ENCODE measurements around the gene PAK4. TPM values are rescaled to one million over a fixed set of nuclear protein-coding genes. Genes with fewer than 3 reads are reported as not detected.
A peak's percentile ranks its signal among the peaks of the same experiment; 100 is the strongest.

PAK4 gene
- total RNA-seq, 2 experiments from 2014 or later: 9.8 to 11.5 TPM

GRCh38 chr19:39195755-39196154, 70.2 kb downstream of the PAK4 start:
- POLR2A ChIA-PET: no interaction called here
- no peaks in the 10 kb centered on the region for H3K9me3 Mint-ChIP-seq
- DNase-seq (no peak), ATAC-seq (no peak)
- H3K4me1 Mint-ChIP-seq (ENCODE audit: low read depth): peaks cover 19% of the 10 kb centered on the region
- peaks cover 48% of the 10 kb centered on the region for H3K27me3 Mint-ChIP-seq
- intact Hi-C loops (cut with micrococcal nuclease): no loop called here
- H3K27ac Mint-ChIP-seq: no peak overlapping the region
- CTCF ChIA-PET: interaction anchor here (1.0 to 2.3 kb wide), 4 partner anchors 9 to 132 kb away, joined by 3 to 7 read pairs (median 4); no protein-coding TSS in a partner anchor
- H3K36me3 Mint-ChIP-seq (ENCODE audit: low read depth): no peaks in the 10 kb centered on the region
- H3K4me3 Mint-ChIP-seq: no peak overlapping the region
- TF ChIP-seq CTCF (IDR thresholded peaks at IDR 0.05): no peak

- H3K27me3 Mint-ChIP-seq: peaks cover 52% of the 10 kb centered on the region
- no peak for DNase-seq
- TF ChIP-seq CTCF (IDR thresholded peaks at IDR 0.05): no peak
- H3K9me3 Mint-ChIP-seq: no peaks in the 10 kb centered on the region
- no peaks in the 10 kb centered on the region for H3K36me3 Mint-ChIP-seq (ENCODE audit: low read depth)
- no peak for ATAC-seq
- CTCF ChIA-PET: interaction anchor here (0.6 to 2.3 kb wide), 5 partner anchors 8 to 131 kb away, joined by 3 to 7 read pairs (median 3); no protein-coding TSS in a partner anchor
- intact Hi-C loops (cut with micrococcal nuclease): no loop called here
- no peak overlapping the region for H3K27ac Mint-ChIP-seq
- no peak overlapping the region for H3K4me3 Mint-ChIP-seq
- POLR2A ChIA-PET: no interaction called here
- H3K4me1 Mint-ChIP-seq (ENCODE audit: low read depth): peaks cover 19% of the 10 kb centered on the region
Observed at GRCh38 chr19:39196320-39196719, 70.7 kb downstream of the PAK4 start.

GRCh38 chr19:39196860-39197562, 71.4 kb downstream of the PAK4 start, which contains the start of gene NCCRP1:
Gene NCCRP1, plus strand, starts transcription at chr19:39196964. Its CDS starts 19 bp downstream, at chr19:39196983.
- peak within 1 kb of the TSS; percentile 0 for H3K4me3 Mint-ChIP-seq
- no peaks in the 10 kb centered on the region for H3K9me3 Mint-ChIP-seq
- no peaks in the 10 kb centered on the region for H3K36me3 Mint-ChIP-seq (ENCODE audit: low read depth)
- CTCF ChIA-PET: interaction anchor here (0.6 to 2.3 kb wide), 3 partner anchors 9 to 131 kb away, joined by 3 to 7 read pairs (median 3); no protein-coding TSS in a partner anchor
- DNase-seq: no peak
- no peak within 1 kb of the TSS for H3K27ac Mint-ChIP-seq
- peaks cover 19% of the 10 kb centered on the region for H3K4me1 Mint-ChIP-seq (ENCODE audit: low read depth)
- intact Hi-C loops (cut with micrococcal nuclease): no loop called here
- POLR2A ChIA-PET: interaction anchor here (0.7 kb wide), 1 partner anchor 859 kb away, joined by 3 read pairs; the partner anchor contains the start of gene ZNF780B
- no peak for TF ChIP-seq CTCF (IDR thresholded peaks at IDR 0.05)
- H3K27me3 Mint-ChIP-seq: peaks cover 54% of the 10 kb centered on the region
- peak; percentile 37 for ATAC-seq

GRCh38 chr19:39197808-39198207, 72.2 kb downstream of the PAK4 start:
- Mint-ChIP-seq H3K4me3 (no peak overlapping the region), H3K9me3 (no peaks in the 10 kb centered on the region), H3K4me1 (ENCODE audit: low read depth) (peaks cover 19% of the 10 kb centered on the region), H3K27me3 (peaks cover 58% of the 10 kb centered on the region), H3K36me3 (ENCODE audit: low read depth) (no peaks in the 10 kb centered on the region), H3K27ac (no peak overlapping the region)
- ChIA-PET CTCF (interaction anchor here (1.6 to 1.9 kb wide), 2 partner anchors 76 to 130 kb away, joined by 3 to 6 read pairs; no protein-coding TSS in a partner anchor), POLR2A (interaction anchor here (0.7 kb wide), 1 partner anchor 858 kb away, joined by 3 read pairs; the partner anchor contains the start of gene ZNF780B)
- ATAC-seq (no peak), DNase-seq (peak; percentile 20)
- intact Hi-C loops (cut with micrococcal nuclease): no loop called here
- TF ChIP-seq CTCF (IDR thresholded peaks at IDR 0.05): peak; percentile 40

DNA sequence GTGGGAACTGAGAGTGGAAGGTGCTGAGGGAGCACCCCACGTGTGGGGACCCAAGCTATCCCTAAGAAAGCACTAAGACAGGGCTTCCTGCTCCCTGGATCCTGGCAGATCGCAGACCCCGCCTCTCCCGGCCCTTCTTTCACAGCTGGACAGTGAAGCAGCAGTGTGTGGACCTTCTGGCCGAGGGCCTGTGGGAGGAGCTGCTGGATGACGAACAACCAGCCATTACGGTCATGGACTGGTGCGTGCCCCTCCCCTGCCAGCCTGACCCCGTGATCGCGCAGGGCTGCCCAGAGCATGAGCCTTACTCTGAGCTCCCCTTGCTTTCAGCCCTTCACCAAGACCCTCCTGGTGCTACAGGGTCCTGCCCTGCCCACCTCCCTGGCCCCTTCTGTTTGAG, 73.4 kb downstream of the PAK4 start:
- Mint-ChIP-seq H3K9me3 (no peaks in the 10 kb centered on the region), H3K4me3 (no peak overlapping the region), H3K4me1 (ENCODE audit: low read depth) (peaks cover 19% of the 10 kb centered on the region), H3K27me3 (peaks cover 64% of the 10 kb centered on the region), H3K36me3 (ENCODE audit: low read depth) (no peaks in the 10 kb centered on the region), H3K27ac (no peak overlapping the region)
- no peak for DNase-seq
- no peak for ATAC-seq
- CTCF ChIA-PET: interaction anchor here (1.6 kb wide), 1 partner anchor 77 kb away, joined by 6 read pairs; no protein-coding TSS in a partner anchor
- no peak for TF ChIP-seq CTCF (IDR thresholded peaks at IDR 0.05)
- intact Hi-C loops (cut with micrococcal nuclease): no loop called here
- POLR2A ChIA-PET: interaction anchor here (0.5 kb wide), 1 partner anchor 125 kb away, joined by 3 read pairs; no protein-coding TSS in a partner anchor

Data from activated CD8-positive, alpha-beta T cell treated with anti-CD3 and anti-CD28 coated beads for 36 hours (primary cell).